AG04450 (cell line): ENCODE data around the gene CACNA1C. TPM values are rescaled to one million over a fixed set of nuclear protein-coding genes. Genes with fewer than 3 reads are reported as not detected.

Experiments
- CTCF ChIA-PET: fragments of 300-600, 350-600 bp; formaldehyde crosslinking; extraction: SDS; loops from one replicate; lab custom pipeline; 2022; ENCODE audit warnings: antibody characterized with exemption, inconsistent platforms; lab: Charles Lee
- POLR2A ChIA-PET: fragments of 350-600 bp; formaldehyde crosslinking; extraction: SDS; loops from one replicate; lab custom pipeline; 2021; ENCODE audit warnings: antibody characterized with exemption, inconsistent platforms; lab: Yijun Ruan, JAX
- DNase-seq: peaks from one replicate; pipeline ENCODE4 v3.0.0-alpha.2; 2011; ENCODE audit warnings: low read depth, low spot score
- H3K27ac ChIP-seq: one replicate; pipeline ENCODE4 v1.5.1; 2012; ENCODE audit warnings: low read depth, low read length, control low read depth
- H3K27me3 ChIP-seq: one replicate; pipeline ENCODE4 v1.6.0; 2012; ENCODE audit warnings: low read length; ENCODE audit not compliant: control insufficient read depth, insufficient read depth
- H3K4me3 ChIP-seq: 2 replicates; pipeline ENCODE4 v1.5.1; 2011; ENCODE audit warnings: mild to moderate bottlenecking, low read depth, low read length, control low read depth
- H3K9me3 ChIP-seq: 2 replicates; pipeline ENCODE4 v1.5.1; 2012; ENCODE audit warnings: low read length; ENCODE audit not compliant: control insufficient read depth, insufficient read depth
- CTCF ChIP-seq: IDR thresholded peaks from 2 replicates; pipeline ENCODE4 v1.5.1; 2011; ENCODE audit warnings: low read depth, low read length, control low read depth, inconsistent platforms
- polyA plus RNA-seq: library from polyadenylated mRNA; depleted of rRNA; stranded (reverse); fragments of >200 nt; gene quantifications from 2 replicates; pipeline ENCODE4 v1.2.3, GENCODE V29; 2011

The CACNA1C gene
- polyA plus RNA-seq, 1 experiment, result 5.9 TPM

- no peak for TF ChIP-seq CTCF
- ChIA-PET POLR2A (interaction anchor here (0.6 kb wide), 1 partner anchor 86 kb away, joined by 3 read pairs; no protein-coding TSS in a partner anchor), CTCF (interaction anchor here (0.9 to 2.4 kb wide), 4 partner anchors 19 to 74 kb away, joined by 3 to 9 read pairs (median 4); no protein-coding TSS in a partner anchor)
- Histone ChIP-seq H3K4me3 (no peak overlapping the region), H3K27me3 (no peaks in the 10 kb centered on the region), H3K9me3 (no peaks in the 10 kb centered on the region), H3K27ac (no peak overlapping the region)
- DNase-seq, result no peak
These were observed 38.6 kb upstream of the CACNA1C start for GRCh38 chr12:2014231-2014630.

- DNase-seq, result no peak
- CTCF ChIA-PET, result interaction anchor here (0.7 kb wide), 1 partner anchor 64 kb away, joined by 3 read pairs; no protein-coding TSS in a partner anchor
- TF ChIP-seq CTCF, result no peak
- no peaks in the 10 kb centered on the region for H3K9me3 ChIP-seq
- no peak overlapping the region for H3K4me3 ChIP-seq
- H3K27ac ChIP-seq, result no peak overlapping the region
- POLR2A ChIA-PET, result no interaction called here
- peaks cover 11% of the 10 kb centered on the region for H3K27me3 ChIP-seq
These were observed 35.8 kb upstream of the CACNA1C start for GRCh38 chr12:2016862-2017545.

GRCh38 chr12:2017546-2018337 lies 35.0 kb upstream of the CACNA1C start:
- ChIA-PET CTCF (interaction anchor here (0.6 to 0.7 kb wide), 3 partner anchors 22 to 797 kb away, joined by 3 to 8 read pairs (median 4); no protein-coding TSS in a partner anchor), POLR2A (no interaction called here)
- no peak for TF ChIP-seq CTCF
- no peak overlapping the region for H3K27ac ChIP-seq
- no peak for DNase-seq
- H3K27me3 ChIP-seq, result peaks cover 11% of the 10 kb centered on the region
- H3K4me3 ChIP-seq, result no peak overlapping the region
- H3K9me3 ChIP-seq, result no peaks in the 10 kb centered on the region

GRCh38 chr12:2018391-2018790 lies 34.4 kb upstream of the CACNA1C start:
- no peak for TF ChIP-seq CTCF
- Histone ChIP-seq H3K27me3 (peaks cover 18% of the 10 kb centered on the region), H3K9me3 (no peaks in the 10 kb centered on the region), H3K4me3 (no peak overlapping the region), H3K27ac (no peak overlapping the region)
- no peak for DNase-seq
- ChIA-PET POLR2A (no interaction called here), CTCF (no interaction called here)

GRCh38 chr12:2019126-2019525 lies 33.7 kb upstream of the CACNA1C start:
- H3K27ac ChIP-seq, result no peak overlapping the region
- CTCF ChIA-PET, result no interaction called here
- peaks cover 20% of the 10 kb centered on the region for H3K27me3 ChIP-seq
- no peak overlapping the region for H3K4me3 ChIP-seq
- POLR2A ChIA-PET, result no interaction called here
- DNase-seq, result no peak
- no peak for TF ChIP-seq CTCF
- H3K9me3 ChIP-seq, result no peaks in the 10 kb centered on the region
